HG03159 (cell line): ENCODE measurements around the gene RPS6KB2.

Experiments
- ATAC-seq: cut with Tn5 transposase; IDR thresholded peaks from one replicate; pipeline ENCODE4 v1.9.1; 2021; ENCODE audit warnings: mild to moderate bottlenecking, moderate library complexity; ENCODE audit not compliant: unreplicated experiment

The RPS6KB2 gene

DNA sequence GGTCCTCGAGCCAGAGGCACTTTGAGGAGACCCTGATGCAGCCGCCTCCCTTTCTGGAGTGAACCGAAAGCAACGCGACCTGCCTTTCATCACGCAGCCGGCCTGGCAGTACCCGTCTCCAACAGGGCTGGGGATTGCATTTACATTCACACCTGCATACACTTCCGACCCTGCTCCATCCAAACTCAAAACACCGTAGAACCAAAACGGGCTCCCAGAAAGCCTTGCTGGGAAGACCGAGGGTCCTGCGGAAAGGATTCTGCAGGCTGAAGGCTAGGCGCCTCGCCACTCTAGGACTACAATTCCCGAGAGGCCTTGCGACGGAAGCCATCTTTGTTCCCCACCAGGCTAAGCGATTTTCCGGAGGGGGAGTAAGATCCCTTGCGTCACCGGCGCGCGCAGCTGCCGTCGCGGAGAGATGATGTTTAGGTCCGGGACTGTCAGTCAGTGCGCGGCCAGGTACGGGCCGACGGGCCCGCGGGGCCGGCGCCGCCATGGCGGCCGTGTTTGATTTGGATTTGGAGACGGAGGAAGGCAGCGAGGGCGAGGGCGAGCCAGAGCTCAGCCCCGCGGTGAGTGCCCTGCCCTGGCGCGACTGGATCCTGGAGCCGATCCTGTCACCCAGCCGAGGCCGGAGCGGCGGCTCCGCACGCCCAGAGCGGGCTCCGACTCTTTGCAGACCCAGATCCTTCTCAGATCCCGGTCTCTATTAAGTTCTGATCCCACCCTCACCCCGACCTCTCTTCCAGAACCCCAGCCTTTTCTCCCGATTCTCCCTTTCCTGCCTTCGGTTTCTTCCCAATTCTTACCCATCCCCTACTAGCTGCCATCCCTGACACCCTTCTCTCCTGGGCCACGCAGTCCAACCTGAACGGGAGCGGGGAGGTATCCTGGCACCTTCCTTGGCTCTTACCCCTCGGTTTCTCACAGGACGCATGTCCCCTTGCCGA, at the start of gene RPS6KB2:
Gene RPS6KB2, plus strand, starts transcription at position 443 of the 950 bp plus-strand sequence. Its CDS starts 52 bp downstream, at position 495.
- peak; percentile 64 for ATAC-seq

DNA sequence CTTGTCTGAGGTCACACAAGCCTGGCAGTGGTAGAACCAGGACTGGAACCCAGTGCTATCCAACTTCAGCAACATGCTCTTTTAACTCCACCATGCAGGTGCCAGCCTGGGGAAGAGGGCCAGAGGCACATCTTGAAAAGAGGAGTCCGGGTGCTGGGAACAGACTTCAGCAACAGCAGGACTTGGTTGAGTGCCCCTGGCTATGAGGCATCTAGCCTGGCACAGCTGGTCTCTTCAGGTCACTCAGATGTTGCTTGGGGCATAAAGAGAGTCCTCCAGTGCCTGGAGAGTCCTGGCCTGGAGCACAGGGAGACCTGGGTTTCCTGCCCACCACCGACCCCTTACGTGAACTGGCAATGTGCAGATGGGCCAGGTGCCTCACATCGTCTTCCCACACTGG, 49.8 kb upstream of the RPS6KB2 start:
- ATAC-seq: no peak

DNA sequence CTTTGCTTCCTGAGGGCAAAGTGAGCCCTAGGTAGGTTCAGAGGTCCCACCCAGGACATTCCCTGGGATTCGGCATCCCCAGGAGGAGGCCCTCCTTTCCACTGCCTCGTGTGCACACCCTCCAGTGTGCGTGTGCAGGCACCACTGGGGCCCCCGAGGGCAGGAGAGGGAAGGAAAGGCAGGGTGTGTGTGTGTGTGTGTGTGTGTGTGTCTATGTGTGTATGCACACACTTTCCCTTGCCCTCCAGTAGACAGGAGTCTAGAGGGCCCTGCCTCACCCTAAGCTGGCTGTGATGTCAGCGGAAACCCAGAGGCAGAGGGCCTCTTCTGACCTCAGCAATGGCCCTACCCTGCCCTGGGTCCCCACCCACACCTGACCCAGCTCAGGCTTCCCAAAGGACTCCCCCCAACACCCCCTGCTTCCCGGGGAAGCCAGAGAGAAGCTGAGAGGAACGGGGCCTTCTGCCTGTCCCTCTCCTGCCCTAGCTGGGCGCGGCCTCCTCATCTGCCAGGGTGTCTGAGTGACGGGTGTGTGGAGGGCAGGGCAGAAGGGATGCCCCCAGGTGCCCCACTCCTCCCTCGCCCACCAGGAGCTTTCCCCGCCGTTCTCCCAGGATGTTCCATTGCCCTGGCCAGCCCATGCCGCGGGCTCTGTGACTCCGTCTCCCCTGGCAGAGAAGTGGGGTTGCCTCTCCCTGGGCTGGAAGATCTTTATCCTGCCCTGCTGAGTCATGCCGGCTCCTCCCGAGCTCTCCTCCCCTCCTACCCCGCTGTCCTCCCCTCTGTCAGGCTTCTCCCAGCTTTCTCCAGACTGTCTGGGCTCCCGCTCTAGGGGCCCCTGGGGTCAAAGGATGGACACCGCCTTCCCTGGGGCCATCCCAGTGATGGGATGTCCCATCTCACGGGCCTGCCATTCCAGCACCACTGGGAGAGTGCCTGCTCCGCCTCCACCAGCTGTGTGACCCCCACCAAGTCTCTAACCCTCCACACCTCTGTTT, 48.9 kb upstream of the RPS6KB2 start:
- no peak for ATAC-seq

DNA sequence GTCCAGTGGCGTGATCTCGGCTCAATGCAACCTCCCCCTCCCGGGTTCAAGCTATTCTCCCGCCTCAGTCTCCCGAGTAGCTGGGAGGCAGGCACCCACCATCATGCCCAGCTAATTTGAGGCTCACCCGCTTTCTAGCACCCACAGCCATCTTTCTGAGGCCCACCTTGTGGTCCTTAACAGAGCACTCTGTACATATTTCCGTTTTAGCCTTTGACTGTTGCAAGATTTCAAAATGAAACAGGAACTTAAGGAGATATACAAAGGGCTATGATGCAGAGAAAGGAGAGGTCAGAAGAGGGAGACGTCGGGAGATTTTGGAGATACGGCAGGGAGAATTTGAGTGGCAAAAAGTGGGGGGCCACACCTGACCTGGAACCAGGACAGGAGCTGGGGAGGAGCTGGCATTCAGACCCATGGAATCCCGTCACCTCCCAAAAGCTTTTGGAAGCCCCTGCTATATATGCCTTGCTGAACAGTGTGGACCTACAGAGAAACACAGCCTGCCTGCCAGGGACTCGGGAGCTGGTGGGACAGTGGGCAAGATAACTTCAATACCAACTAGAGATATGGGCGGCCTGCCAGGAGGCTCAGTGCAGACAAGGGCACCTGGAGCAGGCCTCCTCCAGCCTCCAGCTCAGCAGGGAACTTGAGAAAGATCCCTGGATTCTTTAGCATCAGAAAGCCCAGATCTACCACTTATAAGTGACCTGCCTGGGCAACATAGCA, 46.9 kb upstream of the RPS6KB2 start:
- ATAC-seq: no peak

DNA sequence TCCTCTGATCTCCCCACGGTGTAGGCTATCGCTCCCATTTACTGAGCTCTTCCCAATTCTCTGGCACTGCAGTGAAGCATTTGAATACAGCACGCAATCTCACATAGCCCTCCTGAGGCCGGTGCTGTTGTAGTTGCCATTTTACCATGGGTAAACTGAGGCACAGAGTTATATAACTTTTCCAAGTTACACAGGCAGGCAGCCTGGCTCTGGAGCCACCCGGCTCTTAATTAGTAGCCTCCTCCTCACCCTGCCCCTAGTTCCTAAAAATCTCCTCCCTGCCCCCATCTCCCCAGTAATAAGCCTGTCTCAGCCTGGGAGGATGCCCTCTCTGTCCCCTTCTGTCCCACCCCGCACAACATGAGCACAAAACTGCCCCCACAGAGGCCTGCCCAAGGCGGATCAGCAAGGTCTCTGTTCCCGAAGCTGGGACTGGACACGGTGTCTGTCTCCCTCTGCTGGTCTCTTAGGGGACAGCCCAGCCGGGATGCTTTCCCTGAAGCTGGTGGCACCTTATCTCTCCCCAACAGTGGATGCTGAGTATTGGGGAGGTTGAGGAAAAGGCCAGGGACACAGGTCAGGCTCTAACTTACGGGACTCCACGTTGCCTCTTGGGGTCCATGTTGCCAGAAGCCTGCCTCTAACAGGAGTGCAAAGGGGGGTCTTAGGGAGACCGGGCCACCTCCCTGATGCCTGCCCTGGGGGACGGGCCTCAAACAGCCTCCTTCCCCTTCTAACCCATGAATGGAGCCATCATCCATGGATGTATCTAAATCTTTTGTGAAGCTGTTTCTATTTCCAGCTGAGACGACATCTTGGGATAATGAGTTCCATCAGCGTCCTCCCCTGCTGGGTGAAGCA, 45.8 kb upstream of the RPS6KB2 start:
- no peak for ATAC-seq

DNA sequence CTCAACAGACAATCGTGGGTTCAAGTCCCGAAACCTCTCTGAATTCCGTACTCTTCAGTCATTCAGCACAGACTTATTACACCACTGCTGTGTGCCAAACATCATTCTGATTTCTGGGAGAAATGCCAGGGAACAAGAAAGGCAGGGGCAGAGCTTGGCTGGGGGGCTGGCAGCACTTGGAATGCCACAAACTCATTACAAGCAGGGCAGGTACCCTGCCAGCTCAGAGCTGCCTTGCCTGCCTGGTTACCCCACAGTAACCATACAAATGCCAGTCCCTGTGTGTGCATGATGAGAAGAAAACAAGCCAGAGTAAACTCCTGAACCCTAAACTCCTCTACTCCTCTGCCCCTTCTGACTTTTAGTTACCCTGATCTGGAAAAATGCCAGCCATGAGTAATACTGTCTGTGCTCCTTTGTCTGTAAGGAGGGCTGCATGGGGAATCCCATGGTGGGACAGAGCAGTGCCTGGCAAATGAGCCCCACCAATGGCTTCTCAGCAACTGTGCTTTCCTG, 43.4 kb upstream of the RPS6KB2 start:
- no peak for ATAC-seq

DNA sequence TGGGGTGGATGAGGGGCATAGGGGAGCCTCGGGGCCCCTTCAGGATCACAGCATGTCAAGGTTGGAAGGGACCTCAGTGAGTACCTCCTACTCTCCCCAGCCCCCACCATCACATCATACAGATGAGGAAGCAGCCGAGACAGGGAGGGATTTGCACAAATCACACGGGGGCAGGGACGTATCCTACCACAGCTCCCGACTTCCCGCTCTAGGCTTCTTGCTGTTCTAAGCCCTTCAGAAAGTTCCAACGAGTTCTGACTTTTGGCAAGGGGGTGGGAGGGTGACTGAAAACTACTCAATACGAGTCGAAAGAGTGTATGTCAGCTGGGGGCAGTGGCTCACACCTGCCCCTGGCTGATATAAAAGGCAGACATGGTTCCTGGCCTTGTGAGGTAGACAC, 41.2 kb upstream of the RPS6KB2 start:
- ATAC-seq: no peak

DNA sequence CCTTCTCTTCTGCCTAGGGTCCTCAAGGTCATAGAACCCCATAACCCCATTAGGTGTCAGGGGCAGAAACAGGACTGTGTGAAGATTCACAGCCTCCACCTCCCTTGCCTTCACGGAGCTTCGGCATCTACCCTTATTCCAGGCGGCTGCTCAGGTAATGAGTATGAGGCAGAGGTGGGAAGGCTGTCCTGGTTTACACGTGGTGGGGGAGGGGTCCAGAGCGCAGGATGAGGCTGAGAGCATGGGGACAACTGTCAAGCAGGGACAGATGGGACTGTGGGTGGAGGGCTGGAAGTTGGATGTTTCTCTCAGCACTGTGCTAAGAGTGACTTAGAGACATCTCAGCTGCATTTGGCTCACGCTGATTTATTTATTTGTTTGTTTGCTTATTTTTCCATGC, 40.8 kb upstream of the RPS6KB2 start:
- ATAC-seq: no peak

DNA sequence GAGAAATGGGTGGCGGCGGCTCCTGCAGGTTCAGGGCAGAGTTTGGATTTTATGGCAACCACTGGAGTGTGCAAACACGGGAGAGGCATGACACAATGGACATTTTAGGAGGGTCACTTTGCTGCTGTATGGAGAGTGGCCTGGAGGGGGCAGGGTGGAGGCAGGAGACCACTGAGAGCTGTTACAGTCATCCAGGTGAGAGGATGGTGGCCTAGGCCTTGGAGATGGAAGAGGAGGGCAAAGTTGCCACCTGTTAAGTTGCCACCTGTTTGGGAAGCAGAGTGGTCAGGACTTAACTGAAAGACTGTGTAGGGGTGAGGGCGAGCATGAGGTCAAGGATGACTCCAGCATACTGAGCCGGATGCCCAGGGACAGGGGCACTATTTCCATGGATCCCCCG, 38.8 kb upstream of the RPS6KB2 start:
- no peak for ATAC-seq

DNA sequence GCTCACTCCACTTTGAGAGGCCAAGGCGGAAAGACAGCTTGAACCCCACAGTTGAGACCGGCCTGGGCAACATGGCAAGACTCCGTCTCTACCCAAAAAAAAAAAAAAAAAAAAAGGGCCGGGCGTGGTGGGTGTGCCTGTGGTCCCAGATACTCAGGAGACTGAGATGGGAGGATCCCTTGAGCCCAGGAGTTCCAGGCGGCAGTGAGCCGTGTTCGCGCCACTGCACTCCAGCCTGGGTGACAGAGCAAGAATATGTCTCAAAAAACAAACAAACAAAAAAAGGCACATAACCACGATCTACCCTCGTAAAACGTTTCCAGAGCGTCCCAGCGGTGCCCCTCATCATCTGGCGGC, 37.4 kb upstream of the RPS6KB2 start:
- ATAC-seq: no peak

DNA sequence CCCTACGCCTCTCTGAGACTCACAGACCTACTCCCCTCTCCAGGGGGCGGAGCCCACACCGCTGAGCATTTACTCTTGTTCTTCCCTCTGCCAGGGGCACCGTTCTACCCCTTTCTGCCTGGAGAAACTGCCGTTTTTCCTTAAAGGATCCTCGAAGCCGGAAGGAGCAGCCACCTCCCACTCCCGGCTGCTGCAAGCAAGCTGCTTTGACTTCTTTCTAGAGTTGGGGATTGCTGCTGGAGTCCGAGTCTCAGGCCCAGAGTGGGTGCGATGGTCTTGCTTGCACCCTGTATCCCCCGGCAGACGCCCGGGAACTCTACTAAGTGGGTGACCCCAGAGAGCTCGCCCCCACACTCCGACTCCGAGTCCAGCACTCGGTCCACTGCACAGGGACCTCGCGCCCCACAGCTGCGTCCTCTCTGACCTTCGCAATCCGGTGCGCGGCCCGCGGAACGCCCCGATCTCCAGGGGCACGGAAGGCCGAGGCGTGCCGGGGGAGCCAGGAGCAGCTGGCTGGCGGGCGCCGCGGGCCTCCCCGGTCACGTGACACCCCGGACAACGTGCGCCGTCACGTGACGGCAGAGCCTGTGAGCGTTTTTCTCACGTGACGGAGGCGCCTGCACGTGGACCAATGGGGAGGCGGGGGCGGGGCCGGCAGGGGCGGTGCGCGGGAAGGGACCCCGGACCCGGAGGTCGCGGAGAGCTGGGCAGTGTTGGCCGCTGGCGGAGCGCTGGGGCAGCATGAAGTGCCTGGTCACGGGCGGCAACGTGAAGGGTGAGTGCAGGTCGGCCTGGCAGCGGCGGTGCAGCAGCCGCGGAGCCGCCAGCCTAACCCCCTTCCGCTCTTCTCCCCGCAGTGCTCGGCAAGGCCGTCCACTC, 36.8 kb upstream of the RPS6KB2 start, which contains the start of gene RAD9A:
Gene RAD9A, plus strand, starts transcription at position 683 of the 879 bp plus-strand sequence. Its CDS starts 59 bp downstream, at position 742.
- ATAC-seq: peak; percentile 52

DNA sequence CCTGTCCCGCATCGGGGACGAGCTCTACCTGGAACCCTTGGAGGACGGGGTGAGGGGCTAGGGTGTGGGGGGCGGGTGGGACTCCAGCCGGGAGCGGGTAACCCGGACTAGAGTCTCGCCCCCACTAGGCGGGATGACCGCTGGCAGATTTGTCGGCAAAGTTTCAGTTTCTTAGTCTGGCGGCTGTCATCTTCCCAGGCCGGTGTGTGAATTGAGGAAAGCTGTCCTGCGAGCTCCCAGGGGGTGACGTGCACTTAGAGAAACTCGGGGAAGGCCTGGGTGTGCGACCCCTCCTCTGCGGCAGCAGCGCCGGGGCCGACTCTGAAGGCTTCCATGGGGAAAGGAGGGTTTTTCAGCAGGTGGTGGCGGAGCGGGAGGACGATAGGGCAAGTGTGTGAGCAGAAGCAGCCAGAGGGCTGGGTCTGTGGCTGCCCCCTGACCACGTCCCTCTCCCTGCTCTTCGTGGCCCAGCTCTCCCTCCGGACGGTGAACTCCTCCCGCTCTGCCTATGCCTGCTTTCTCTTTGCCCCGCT, 36.0 kb upstream of the RPS6KB2 start:
- ATAC-seq: peak; percentile 10

DNA sequence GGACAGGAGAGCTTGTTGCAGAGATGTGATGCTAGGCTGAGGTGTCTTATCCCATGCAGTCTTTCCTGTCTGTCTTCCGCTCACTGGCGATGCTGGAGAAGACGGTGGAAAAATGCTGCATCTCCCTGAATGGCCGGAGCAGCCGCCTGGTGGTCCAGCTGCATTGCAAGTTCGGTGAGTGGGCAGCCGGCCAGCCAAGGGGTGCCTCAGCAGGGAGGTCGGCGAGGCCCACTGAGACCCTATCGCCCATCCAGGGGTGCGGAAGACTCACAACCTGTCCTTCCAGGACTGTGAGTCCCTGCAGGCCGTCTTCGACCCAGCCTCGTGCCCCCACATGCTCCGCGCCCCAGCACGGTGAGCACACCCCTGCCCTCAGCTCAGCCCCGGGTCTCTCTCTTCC, 34.9 kb upstream of the RPS6KB2 start:
- ATAC-seq: no peak

DNA sequence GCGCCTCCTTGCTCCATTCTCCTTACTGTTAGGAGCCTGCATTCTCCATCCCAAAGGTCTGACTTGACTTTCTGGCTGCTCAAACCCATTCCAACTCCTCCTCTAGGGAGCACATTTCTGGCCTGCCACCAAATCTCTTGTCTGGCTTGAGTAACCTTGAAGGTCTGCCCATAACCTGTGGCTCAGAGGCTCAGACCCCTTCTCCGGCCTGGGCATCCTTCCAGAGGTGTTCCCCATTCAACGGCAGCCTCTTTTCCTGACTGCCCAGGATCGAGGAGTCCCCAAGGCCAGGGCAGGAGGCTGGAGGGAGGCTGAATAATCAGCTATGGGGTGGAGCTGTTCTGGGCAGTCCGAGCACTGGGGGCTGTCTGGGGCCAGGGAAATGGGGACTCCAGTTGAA, 34.3 kb upstream of the RPS6KB2 start:
- no peak for ATAC-seq

DNA sequence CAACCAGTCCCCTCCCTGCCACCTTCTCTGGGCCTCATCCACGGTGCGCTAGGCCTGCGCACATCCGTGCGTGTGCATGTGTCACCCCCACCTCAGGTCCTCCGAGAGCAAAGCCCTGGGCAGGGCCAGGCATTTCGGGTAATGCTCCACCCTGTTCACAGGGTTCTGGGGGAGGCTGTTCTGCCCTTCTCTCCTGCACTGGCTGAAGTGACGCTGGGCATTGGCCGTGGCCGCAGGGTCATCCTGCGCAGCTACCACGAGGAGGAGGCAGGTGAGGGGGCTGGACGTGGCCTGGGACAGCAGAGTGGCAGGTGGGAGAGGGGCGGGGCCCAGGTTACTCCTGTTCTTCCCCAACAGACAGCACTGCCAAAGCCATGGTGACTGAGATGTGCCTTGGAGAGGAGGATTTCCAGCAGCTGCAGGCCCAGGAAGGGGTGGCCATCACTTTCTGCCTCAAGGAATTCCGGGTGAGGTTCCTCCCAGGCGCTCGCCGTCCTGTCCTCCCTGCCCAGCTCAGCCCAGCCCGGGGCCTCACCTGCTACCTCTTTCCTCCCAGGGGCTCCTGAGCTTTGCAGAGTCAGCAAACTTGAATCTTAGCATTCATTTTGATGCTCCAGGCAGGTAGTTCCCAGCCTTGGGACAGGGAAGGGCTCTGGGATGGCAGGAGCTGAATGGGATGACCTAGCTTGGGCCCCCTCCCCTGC, 32.6 kb upstream of the RPS6KB2 start:
- no peak for ATAC-seq

DNA sequence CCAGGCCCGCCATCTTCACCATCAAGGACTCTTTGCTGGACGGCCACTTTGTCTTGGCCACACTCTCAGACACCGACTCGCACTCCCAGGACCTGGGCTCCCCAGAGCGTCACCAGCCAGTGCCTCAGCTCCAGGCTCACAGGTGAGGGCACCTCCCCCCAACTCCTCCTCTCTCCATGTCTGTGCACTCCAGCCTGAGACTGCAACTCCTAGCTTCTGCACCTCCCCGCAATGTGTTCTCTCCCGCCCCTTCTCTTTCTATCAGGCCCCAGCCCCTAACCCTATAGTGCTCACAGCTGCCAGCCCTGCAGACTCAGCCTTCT, 32.1 kb upstream of the RPS6KB2 start:
- ATAC-seq: no peak

DNA sequence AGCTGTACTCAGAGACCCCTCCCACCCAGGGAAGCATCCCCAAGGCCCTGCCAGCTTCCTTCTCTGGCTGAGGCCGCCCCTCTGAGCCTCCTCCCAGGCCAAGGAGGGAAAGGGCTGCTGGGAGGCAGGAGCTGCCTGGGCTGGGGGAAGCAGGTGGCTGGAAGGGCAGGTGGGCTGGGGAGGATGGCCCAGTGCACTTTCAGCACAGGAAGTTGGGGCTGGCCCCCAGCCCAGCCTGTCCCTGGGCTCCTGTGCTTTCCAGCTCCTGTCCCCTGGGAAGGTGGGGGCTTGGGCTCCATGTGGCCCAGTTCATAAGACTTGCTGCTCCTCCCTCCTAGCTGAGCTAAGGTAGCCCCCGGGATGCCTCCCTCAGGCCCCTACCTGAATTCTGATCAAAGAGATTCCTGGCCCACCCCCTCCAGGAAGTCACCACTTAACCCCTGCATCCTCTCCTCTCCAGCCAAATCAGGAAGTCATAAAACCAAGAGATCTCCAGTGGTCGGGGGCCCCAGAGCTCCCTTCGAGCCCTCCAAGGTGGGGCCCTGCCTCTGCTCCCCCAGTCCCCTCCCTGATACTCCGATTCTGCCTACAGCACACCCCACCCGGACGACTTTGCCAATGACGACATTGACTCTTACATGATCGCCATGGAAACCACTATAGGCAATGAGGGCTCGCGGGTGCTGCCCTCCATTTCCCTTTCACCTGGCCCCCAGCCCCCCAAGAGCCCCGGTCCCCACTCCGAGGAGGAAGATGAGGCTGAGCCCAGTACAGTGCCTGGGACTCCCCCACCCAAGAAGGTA, 31.5 kb upstream of the RPS6KB2 start:
- ATAC-seq: no peak
